K562 (cell line): Measurements from ENCODE around the gene CAMSAP3.

Experiments
- CTCF ChIP-seq, 3 experiments: IDR thresholded peaks in 2 of 3; conservative IDR thresholded peaks in 1 of 3; 2 replicates each; pipeline ENCODE4 v1.5.1; 2011 to 2012; ENCODE audit warnings: low read length in 3 of 3, mild to moderate bottlenecking in 3 of 3, control low read depth in 2 of 3, improper control_type of control experiment in 1 of 3, inconsistent platforms in 1 of 3, low read depth in 1 of 3, mixed read lengths in 1 of 3, moderate library complexity in 1 of 3; ENCODE audit not compliant: insufficient read depth in 2 of 3
- DNMT1 ChIP-seq: fragments of 450-650 bp; IDR thresholded peaks from 2 replicates; pipeline ENCODE4 v1.6.1; 2016; ENCODE audit warnings: antibody characterized with exemption, mild to moderate bottlenecking
- GTF2F1 ChIP-seq: IDR thresholded peaks from 2 replicates; pipeline ENCODE4 v1.6.1; 2011; ENCODE audit warnings: low read depth, low read length, improper control_type of control experiment
- IFI16 ChIP-seq: fragments of 250-450 bp; sonication (Bioruptor Pico); IDR thresholded peaks from 2 replicates; pipeline ENCODE4 v2.1.2; 2022; ENCODE audit warnings: mild to moderate bottlenecking, inconsistent platforms
- ZBTB34 ChIP-seq: fragments of 250-450 bp; sonication (Bioruptor Pico); IDR thresholded peaks from 2 replicates; pipeline ENCODE4 v1.8.0; 2021; ENCODE audit warnings: mild to moderate bottlenecking, moderate library complexity

GRCh38 chr19:7663706-7664105 lies 68.0 kb downstream of the CAMSAP3 start:
- TF ChIP-seq ZBTB34 (CRISPR knock-in tag) (no peak), GTF2F1 (no peak), IFI16 (no peak), CTCF (IDR thresholded peaks at IDR 0.05 in 2 of 3, conservative IDR thresholded peaks at IDR 0.05 in 1 of 3; ENCODE audit: insufficient read depth in 2 of 3, low read depth in 1 of 3, low read length in 3 of 3) (no peak), DNMT1 (no peak)
